GM04504 (cell line): ENCODE measurements around the gene DIP2C.
"Not testable (repeated sequence)": the region's sequence is repeated elsewhere in the genome, so short reads cannot be mapped to it uniquely, and the experiment has no call there.

Experiments
- DNase-seq: peaks from one replicate; pipeline ENCODE4 v3.0.0-alpha.2; 2012; ENCODE audit warnings: low read depth

DIP2C gene

DNA sequence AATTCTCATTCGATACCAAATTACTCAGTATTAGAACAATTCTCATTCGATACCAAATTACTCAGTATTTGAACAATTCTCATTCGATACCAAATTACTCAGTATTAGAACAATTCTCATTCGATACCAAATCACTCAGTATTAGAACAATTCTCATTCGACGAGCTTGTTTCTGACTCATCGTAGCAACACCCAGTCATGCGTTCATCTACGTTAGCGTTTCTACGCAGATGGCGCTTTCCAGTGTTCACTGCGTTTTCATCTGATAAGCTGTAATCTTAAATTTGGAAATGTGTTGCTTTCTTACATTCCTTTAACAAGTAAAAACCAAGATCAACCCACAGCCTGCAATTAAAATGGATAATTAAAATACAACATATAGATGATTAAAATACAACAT lies 277.9 kb downstream of the DIP2C start:
- no peak for DNase-seq

- no peak for DNase-seq
Measured at GRCh38 chr10:409408-410040, 279.9 kb downstream of the DIP2C start.

- DNase-seq, result peak; percentile 72
Measured at GRCh38 chr10:408236-408635, 281.2 kb downstream of the DIP2C start.

DNA sequence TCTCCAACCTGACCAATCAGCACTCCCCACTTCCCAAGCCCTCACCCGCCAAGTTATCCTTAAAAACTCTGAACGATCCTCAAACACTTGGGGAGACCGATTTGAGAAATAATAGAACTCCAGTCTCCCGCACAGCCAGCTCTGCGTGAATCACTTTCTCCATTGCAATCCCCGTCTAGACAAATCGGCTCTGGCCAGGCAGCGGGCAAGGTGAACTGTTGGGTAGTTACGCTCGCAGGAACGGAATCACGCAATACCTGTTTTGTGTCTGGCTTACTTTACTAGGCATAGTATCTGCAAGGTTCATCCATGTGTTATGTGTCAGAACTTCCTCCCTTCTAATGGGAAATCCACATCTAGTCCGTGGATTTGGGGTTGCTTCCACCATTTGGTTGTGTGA lies 282.5 kb downstream of the DIP2C start:
- DNase-seq, result no peak

GRCh38 chr10:405648-406047 lies 283.8 kb downstream of the DIP2C start:
- no peak for DNase-seq

- DNase-seq, result no peak
Measured at GRCh38 chr10:404991-405390, 284.5 kb downstream of the DIP2C start.

DNA sequence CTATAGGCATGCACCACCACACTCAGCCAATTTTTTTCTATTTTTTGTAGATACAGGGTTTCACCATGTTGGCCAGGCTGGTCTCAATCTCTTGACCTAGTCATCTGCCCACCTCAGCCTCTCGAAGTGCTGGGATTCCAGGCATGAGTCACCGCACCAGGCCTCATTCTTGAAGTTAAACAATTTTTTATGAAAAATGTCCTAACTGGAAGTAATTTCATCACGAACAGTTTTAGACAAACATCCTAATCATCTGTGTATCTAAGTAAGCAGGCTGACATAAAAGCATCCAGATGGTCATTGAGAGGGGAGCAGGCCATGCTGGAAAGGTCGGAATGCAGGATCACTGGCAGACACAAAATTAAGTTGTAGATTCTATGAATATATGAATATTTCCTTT lies 285.1 kb downstream of the DIP2C start:
- DNase-seq, result peak; percentile 78

- no peak for DNase-seq
Measured at GRCh38 chr10:398954-399353, 290.5 kb downstream of the DIP2C start.

GRCh38 chr10:397321-398068 lies 292.0 kb downstream of the DIP2C start:
- no peak for DNase-seq

DNA sequence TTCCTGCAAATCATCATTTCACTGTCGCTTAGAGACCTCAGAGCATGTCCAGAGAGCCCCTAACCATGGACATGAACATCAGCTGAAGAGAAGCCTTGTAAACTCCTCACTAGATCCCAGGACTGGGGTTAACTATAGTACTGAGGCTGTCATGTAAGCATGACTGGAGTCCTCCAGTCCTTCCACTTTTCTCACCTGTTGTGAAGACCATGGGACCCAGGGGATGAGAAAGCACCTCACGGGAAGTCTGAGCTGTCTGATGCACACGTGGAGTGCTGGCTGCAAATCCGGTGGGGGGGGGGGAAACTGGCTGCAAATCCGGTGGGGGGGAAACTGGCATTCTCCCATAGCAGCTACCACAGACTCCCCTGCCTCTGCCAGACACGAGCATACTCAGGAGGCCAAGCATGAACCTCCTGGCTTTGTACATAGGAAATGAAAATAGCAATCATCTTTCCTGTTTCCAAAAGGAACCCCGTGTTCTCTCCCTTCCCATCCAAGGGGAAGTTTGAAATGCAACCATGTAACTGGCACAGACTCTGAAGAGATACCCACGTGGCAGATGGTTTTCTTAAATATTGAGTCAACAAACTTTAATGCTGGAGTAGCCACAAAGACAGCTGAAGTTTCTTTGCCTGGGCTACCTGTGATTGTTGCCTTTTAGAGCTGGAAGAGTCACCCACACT lies 292.8 kb downstream of the DIP2C start:
- DNase-seq, result no peak

- no peak for DNase-seq
Measured at GRCh38 chr10:396107-396506, 293.4 kb downstream of the DIP2C start.

DNA sequence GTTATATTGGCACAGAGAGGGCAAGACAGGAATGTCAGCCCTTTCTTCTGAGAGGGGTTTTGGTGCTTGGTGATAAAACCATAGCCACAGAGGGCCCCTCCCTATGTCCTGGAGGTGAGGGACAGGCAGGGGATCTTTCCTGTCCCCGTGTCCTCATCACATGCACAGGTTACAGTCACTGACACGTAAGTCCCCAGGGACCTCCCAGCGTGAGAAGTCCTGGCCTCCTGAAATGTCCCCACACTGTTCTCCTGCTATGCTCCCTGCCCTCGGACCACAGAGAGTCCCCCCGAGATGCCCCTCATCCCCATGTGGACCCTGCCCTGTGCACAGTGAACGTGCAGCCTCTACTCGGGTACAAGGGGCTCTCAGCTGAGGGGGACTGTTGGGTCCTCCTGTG lies 293.8 kb downstream of the DIP2C start:
- DNase-seq, result no peak

- DNase-seq, result not testable (repeated sequence)
Measured at GRCh38 chr10:394439-395101, 294.9 kb downstream of the DIP2C start.

GRCh38 chr10:393787-394438 lies 295.6 kb downstream of the DIP2C start:
- DNase-seq, result no peak

GRCh38 chr10:393106-393745 lies 296.2 kb downstream of the DIP2C start:
- DNase-seq, result no peak

GRCh38 chr10:392705-393037 lies 296.8 kb downstream of the DIP2C start:
- no peak for DNase-seq

GRCh38 chr10:391847-392704 lies 297.4 kb downstream of the DIP2C start:
- DNase-seq, result no peak

DNA sequence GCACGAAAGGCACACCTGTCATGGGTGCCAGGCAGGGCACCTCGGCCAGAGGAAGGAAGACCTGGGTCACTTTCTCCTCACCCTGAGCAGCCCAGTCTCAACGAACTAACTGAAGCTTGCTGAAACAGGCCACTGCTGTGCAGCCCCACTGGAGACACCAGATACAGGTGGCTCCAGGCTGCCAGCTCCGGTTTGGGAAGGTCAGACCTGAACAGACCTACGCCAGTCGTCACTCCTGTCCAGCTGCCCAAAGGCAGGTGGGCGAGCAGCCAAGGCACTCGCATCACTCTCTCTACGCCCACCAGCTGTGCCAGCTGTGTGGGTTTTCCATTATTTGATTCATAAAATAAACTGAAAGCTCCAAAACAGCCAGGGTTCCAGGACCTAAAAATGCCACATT lies 298.2 kb downstream of the DIP2C start:
- DNase-seq, result no peak

DNA sequence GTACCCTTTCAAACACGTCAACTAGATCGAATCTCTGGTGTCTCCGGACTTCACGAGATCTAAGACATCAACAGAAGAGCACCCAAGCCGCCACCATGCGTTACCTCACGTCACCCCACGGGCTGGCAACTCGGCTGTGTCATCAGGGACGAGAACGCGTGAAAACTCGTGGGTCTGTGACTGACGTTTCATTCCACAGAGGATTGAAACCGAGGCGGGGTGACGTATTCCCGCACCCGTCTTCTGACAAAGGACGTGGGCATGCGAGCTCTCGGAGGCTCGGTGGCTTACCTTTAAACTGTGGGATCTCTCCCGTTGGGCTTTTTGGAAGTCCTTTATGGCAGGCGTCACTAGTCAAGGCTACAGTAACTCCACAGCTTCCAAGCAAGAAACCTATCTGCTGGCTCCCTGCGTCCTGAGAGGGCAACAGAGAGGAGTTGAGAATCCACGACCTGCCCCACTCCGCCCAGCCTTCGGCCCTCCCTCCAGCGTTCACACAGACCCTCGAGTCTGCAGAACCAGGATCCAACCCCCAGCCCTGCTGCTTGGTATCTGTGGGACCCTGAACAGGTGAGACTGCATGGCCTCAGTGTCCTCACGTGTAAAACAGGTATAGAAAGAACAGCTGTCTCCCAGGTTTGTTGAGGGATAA lies 298.9 kb downstream of the DIP2C start:
- DNase-seq, result no peak

- no peak for DNase-seq
Measured at GRCh38 chr10:389836-390448, 299.5 kb downstream of the DIP2C start.
